ENCODE results near the gene CRTC2. TPM values are rescaled to one million over a fixed set of nuclear protein-coding genes. Genes with fewer than 3 reads are reported as not detected.
"Not testable (repeated sequence)": the region's sequence is repeated elsewhere in the genome, so short reads cannot be mapped to it uniquely, and the experiment has no call there.

CRTC2 gene, protein sequence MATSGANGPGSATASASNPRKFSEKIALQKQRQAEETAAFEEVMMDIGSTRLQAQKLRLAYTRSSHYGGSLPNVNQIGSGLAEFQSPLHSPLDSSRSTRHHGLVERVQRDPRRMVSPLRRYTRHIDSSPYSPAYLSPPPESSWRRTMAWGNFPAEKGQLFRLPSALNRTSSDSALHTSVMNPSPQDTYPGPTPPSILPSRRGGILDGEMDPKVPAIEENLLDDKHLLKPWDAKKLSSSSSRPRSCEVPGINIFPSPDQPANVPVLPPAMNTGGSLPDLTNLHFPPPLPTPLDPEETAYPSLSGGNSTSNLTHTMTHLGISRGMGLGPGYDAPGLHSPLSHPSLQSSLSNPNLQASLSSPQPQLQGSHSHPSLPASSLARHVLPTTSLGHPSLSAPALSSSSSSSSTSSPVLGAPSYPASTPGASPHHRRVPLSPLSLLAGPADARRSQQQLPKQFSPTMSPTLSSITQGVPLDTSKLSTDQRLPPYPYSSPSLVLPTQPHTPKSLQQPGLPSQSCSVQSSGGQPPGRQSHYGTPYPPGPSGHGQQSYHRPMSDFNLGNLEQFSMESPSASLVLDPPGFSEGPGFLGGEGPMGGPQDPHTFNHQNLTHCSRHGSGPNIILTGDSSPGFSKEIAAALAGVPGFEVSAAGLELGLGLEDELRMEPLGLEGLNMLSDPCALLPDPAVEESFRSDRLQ
- 12.4 and 15.3 TPM in 2 replicates for total RNA-seq

DNA sequence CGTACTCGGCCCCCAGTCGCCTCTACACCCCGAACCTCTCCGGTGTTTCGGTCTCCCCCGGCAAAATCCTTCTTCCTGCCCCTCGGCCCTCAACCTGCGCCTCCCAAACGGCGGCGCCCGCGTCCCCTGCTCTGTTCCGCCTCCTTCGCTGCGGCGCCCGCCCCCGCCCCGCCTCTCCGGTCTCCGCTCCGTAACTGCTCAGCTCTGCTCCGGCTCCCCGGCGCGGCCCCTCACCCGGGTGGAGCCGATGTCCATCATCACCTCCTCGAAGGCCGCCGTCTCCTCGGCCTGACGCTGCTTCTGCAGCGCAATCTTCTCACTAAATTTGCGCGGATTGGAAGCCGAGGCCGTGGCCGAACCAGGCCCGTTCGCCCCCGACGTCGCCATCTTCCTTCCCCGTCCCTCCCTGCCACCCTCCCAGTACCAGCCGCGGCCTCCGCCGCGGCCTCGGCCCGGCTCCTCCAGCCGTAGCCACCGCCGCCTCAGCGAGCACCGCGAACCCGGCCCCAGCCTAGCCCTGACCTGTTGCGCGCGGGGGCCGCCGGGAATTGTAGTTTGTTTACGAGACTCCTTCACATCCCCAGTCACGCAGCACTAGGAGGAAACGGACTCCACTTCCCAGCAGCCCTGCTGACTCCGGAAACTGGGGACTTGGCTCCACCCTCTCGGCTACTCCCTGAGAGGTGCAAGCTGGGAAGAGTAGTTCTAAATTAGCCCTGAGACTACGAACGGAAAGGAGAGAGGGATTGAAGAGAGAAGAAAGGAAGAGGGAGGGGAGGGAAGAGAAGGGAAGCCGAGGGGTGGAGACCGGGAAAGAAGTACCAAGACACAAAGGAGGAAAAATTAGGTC, at the start of gene CRTC2:
Gene CRTC2 (minus strand): TSS at position 502 of the 850 bp plus-strand sequence. CDS start 115 bp downstream, at position 387.
- DNase-seq (ENCODE audit: extremely low read depth, low read depth, low spot score), result no peak

DNA sequence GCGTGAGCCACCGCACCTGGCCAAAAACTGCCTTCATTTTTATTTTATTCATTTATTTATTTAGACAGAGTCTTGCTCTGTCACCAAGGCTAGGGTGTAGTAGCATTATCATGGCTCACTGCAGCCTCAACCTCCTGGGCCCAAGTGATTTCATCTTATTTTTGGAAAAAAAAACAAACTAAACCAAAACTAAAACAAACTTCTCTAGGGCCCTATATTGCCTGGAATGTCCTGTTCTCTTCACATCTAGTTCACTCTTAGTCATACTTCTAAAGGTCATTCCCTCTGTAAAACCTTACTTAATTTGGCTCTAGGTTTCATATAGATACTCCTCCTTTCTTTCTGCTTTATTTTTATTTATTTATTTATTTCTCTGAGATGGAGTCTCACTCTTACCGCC, 47.7 kb upstream of the CRTC2 start:
- DNase-seq (ENCODE audit: extremely low read depth, low read depth, low spot score), result no peak

DNA sequence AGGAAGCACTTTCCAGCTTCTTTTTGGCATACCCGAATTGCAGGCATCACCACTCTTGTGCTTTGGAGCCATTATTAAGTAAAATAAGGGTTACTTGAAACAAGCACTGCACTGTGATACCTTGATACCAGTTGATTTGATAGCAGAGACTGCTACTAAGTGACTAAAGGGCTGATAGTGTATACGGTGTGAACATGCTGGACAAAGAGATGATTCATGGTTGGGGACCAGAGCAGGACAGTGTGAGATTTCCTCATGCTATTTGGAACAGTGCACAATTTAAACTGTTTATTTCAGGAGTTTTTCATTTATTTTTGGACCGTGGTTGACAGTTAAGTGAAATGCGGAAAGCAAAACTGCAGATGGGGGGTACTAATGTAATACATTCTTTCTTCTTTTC, 42.0 kb upstream of the CRTC2 start:
- DNase-seq (ENCODE audit: extremely low read depth, low read depth, low spot score), result no peak

DNA sequence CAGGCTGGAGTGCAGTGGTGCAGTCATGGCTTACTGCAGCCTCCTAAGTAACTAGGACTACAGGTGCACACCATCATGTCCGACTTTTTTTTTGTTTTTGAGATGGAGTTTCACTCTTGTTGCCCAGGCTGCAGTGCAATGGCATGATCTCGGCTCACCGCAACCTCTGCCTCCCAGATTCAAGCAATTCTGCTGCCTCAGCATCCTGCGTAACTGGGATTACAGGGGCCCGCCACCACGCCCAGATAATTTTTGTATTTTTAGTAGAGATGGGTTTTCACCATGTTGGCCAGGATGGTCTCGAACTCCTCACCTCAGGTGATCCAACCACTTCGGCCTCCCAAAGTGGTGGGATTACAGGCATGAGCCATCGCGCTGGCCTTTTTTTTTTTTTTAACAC, 38.5 kb upstream of the CRTC2 start:
- not testable (repeated sequence) for DNase-seq (ENCODE audit: extremely low read depth, low read depth, low spot score)

DNA sequence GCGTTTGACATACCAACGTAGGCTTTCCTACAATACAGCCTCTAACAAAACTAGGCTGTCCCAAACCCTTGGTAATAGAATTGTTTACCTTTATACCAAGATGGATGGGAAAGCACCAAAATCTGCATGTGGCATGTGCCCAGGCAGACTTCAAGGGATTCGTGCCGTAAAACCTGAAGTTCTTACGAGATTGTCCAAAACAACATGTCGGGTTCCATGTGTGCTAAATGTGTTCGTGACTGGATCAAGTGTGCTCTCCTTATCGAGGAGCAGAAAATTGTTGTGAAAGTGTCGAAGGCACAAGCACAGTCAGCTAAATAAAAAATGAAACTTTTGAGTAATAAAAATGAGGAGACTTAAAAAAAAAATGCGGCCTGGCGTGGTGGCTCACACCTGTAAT, 37.2 kb upstream of the CRTC2 start:
- no peak for DNase-seq (ENCODE audit: extremely low read depth, low read depth, low spot score)

DNA sequence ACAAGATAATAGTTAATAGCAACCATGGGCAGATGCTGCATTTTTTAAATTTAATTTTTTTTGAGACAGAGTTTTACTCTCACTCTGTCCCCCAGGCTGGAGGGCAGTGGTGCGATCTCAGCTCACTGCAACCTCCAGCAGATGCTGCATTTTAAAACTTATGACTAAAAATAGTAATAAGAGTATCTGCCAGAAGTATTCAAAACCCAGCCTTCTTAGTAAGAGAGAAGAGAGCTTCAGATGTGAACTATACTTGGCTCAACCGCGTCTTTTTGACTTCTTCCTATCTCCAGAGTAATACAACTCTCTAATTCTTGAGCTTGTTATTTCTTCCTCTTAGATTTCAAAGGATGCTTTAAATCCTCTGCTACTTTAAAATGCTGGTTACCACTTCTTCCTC, 36.8 kb upstream of the CRTC2 start:
- no peak for DNase-seq (ENCODE audit: extremely low read depth, low read depth, low spot score)

DNA sequence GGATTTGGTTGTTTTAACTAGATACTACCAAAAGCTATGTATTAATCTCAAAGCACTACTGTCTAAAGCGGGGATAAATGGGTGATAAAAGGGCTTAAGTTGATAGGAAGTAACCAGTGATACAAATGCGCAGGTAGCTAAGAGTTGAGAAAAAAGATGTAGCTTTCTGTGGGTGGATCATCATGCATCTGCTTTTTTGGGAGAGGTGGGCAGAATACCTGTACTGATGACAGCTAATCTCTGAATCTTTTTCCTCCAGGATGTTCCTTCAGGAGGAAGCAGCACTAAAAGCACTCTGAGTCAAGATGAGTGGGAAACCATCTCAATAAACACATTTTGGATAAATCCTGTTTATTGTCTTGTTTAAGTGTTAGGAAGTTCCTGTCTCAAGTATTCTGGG, 33.4 kb upstream of the CRTC2 start:
- no peak for DNase-seq (ENCODE audit: extremely low read depth, low read depth, low spot score)

DNA sequence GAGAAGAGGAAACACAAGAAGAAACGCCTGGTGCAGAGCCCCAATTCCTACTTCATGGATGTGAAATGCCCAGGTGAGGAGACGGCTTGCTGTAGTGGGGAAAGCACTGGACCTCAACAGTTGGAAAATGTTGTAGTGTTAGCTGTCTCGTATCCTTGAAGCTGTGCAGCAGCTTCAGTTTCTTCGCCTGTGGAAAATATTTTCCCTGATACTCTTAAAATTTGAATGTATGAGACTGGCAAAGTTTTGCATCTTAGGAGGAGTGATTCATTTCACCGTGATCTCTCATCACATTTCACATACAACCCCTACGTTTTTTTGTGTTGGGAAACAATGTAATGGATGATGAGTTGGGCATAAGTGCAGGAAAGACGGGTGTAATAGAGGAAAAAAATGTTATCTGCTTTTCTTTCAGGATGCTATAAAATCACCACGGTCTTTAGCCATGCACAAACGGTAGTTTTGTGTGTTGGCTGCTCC, 32.8 kb upstream of the CRTC2 start:
- no peak for DNase-seq (ENCODE audit: extremely low read depth, low read depth, low spot score)

DNA sequence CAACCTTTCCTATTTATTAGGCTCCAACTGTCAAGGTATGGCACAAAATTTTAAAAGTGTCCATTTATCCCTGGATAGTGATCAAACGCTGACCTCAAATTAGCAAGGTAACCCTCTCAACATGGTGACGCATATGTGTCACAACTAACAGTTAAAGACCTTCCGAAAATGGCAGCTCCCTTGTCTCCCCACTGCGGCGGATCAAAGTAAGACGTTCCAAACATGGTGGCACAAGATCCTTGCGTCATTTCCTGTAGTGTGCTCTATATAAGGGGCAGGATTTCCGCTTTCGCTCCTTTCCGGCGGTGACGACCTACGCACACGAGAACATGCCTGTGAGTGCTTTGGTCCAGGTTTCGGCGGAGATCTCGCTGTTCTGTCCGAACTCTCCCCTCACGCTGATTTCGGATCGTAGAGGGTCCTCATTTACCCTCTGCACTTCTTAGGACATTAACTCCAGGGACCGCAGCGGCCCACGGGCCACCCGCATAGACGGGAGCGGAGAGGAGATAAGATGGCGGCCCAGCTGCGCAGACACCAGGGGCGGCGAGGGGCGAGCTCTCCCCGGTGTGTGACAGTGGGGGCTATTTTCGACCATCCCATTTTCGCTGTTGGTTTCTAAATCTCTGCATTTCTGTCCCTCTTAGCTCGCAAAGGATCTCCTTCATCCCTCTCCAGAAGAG, 32.2 kb upstream of the CRTC2 start, which contains the start of gene RPS27:
Gene RPS27 (plus strand): TSS at position 295 of the 683 bp plus-strand sequence. CDS start 35 bp downstream, at position 330.
- peak; percentile 96 for DNase-seq (ENCODE audit: extremely low read depth, low read depth, low spot score)

DNA sequence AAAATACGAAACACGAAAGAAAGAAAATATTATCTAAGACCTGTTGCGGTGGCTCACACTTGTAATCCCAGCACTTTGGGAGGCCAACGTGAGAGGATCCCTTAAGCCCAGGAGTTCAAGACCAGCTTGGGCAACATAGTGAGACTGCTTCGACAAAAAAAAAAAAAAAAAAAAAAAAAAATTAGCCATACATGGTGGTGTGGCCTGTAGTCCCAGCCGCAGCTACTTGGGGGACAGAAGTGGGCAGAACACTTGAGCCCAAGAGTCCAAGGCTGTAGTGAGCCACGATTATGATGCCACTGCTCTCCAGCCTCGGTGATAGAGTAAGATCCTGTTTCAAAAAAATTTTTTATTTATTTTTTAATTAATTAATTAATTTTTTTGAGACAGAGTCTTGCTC, 29.2 kb upstream of the CRTC2 start:
- no peak for DNase-seq (ENCODE audit: extremely low read depth, low read depth, low spot score)

DNA sequence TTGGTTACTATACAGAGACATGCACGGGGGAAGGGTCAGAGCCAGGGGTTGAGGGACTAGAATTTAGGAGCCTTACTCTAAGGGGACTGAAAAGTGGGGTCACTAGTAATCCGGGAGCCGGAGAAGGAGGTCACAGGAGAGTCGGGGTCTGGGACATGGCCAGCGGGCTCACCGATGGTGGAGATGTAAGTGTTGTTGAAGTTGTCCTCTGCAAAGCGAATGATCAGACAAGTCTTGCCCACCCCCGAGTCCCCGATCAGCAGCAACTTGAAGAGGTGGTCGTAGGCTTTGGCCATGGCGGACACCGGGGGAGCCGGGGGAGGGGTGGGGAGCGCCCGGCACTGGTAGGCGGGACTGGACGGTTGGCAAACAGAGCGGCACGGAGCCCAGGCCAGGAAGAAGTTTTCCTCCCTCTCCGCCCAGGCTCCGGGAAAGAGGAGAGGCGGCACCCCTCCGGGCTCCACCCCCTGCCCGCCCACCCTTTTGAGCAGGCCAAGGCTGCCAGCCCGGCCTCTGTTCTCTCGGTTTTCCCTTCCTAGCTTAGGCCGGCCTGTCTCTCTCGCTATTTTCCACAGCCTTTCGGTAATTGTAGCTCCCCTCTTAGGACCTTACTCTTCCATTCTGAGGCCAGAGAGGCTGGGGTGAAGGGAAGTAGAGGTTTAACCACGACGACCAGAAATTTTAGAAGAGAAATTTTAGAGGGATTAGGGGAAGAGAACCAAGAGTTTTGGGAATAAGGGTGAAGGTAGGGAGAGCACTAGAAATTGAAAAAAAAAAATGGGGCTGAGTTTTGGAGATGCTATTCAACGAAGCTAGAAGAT, 27.7 kb upstream of the CRTC2 start, which contains the start of gene RAB13:
Gene RAB13 (minus strand): TSS at position 399 of the 821 bp plus-strand sequence. CDS start 103 bp downstream, at position 296.
- DNase-seq (ENCODE audit: extremely low read depth, low read depth, low spot score), result no peak

DNA sequence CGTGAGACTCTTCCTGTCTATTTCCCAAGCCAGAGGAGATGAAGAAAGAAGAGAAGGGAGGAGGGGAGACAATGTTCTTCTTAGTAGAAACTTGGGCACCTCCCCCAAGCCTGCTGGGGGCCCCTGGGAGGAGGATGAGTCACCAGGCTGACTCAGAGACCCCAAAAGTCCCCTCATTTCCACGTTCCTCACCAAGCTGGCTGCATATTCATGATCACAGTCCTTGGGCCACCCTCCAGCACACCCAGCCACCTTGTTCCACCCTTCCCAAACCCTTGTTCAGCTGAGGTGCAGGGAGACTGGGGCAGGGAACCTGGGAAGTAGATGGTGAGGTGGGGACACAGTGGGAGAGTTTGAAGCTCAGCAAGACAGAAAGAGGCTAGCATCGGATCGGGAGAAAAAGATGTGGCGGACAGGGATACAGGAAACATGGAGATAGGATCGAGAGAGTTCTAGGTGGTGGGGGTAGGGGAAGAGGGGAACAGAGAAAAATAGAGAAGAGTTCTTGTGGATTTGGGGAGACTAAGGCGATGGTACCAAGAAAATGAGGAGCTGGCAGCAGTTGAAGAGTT, 27.0 kb upstream of the CRTC2 start:
- no peak for DNase-seq (ENCODE audit: extremely low read depth, low read depth, low spot score)

DNA sequence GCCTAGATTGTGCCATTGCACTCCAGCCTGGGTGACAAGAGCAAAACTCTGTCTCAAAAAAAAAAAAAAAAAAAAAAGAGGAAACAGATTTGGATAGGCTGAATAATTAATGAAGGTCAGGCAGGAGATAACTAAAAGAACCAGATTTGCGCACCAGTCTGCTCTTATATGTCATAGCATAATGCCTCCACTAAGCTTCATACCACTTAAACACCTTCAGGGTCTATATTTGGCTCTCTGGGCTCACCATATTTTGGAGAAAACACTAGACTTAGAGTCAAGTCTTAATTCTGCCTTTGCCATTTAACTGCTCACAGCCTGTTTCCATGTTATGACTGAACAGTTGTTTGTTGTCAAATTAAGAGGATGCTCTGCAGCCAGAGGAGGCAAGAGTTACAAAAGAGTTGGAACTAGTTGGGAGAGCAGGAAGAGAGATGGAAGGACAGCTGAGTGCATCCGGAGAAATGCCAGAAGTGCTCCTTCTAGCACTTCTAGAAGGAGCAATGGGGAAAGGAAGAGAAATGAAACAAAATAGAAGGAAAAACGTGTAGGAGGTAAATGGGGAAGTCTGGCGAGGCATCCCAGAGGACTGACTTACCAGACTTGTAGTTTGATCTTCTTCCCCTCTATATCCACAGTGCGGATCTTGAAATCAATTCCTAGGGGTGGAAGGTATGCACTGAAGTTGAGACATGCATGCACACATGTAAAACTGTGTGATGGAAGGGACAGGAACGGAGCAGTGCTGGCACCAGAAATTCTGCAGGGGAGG, 25.9 kb upstream of the CRTC2 start:
- DNase-seq (ENCODE audit: extremely low read depth, low read depth, low spot score), result no peak

DNA sequence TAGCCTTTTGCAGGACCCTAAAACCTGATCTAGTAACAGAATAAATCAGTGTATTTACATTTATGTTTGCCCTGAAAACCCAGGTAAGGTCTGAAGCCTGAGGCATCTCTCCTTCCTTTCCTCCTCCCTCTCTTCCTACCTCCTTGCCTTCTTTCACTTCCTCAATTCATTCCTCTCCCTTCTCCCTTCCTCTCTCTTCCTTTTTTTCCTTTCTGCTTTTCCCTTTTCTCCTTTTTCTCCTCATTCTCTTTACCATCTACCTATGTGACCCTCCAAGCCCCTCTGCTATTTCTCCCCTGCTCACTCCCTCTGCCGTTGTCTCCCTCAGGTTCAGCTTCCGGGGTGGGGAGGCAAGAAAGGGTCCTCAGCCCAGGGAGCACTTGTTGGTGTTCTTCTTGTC, 23.3 kb upstream of the CRTC2 start:
- not testable (repeated sequence) for DNase-seq (ENCODE audit: extremely low read depth, low read depth, low spot score)

DNA sequence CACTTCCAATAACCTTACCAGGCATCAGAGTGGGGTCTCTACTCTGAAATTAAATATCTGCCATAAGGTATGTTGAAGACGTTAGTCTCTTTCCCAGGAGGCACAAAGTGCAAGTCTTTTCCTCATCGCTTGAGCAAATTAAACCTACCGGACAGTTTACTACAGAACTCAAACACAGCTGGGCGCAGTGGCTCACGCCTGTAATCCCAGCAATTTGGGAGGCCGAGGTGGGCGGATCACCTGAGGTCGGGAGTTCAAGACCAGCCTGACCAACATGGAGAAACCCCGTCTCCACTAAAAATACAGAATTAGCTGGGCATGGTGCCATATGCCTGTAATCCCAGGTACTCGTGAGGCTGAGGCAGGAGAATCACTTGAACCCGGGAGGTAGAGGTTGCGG, 20.7 kb upstream of the CRTC2 start:
- not testable (repeated sequence) for DNase-seq (ENCODE audit: extremely low read depth, low read depth, low spot score)

DNA sequence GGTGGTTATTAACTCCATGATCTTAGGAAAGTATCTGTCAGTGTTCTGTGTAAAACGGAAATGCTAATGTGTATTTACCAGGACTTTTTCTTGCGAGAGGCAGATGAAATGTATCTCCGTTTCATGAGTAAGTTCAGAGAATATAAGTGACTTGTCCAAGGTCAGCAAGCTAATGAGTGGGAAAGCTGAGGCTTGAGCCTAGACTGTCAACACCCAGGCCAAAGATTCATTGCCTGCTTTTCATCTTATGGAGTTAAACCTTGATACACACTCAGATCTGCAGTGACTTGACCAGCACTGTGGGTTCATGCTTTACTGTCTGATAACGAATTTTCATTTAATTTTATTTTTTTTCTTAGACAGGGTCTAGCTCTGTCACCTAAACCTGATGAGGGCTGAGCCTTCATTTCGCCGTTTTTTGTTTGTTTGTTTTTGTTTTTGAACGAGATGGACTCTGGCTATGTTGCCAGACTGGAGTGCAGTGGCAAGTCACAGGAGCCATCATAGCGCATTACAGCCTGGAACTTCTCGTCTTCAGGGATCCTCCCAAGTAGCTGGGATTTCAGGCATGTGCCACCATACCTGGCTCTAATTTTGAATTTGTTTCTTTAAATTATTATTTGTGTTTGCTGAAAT, 20.0 kb upstream of the CRTC2 start:
- DNase-seq (ENCODE audit: extremely low read depth, low read depth, low spot score), result no peak

DNA sequence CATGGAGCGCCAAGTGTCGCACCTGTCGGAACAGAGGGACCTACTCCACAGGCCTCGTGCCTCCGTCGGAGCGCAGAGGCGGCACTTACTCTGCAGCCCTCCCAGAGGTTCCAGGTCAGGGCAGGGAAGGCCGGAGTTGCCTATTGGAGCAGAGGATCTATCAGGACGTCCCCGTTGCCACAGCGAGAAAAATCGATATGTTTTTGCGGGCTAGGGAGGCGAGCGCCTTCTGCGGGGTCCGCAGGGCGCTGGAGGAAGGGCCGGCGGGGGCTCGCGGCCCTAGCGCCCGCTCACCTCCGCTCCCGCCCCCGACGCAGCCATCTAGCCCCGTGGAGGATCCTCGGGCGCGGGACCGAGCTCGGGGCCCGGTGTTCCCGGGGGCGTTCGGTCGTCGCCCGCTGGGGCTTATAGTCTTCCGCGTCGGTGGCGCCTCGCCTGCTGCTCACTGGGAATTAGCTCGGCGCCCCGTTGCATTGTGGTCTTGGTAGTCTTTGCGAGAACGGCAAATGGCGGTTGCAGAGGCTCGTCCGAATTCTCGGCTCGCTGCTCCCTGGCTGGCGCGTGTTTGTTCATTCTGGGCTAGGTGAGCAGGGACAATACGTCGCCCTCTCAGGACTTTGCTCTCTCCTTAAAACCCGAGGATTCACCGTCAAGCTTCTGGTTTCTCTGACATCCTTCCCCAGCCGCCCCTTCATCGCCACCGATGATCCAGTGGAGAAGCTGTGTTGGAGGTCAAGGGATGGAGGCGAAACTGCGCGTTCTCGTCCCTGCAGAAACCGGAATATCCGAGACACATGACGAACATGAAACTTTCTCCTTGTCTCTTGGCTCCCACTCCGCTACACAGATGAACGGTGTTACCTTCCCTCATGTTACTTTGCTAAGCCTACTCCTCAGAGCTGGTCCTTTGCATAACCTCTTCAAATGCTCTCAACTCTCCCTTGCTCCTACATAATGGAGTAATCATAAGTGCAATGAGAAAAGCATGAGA, 19.1 kb upstream of the CRTC2 start, which contains the start of gene JTB:
Gene JTB (minus strand): TSS at position 425 of the 991 bp plus-strand sequence. CDS start 422 bp downstream, at position 3.
- no peak for DNase-seq (ENCODE audit: extremely low read depth, low read depth, low spot score)
